ENCODE measurements around the gene SACM1L.

The SACM1L gene

GRCh38 chr3:45654397-45654944 lies 34.7 kb upstream of the SACM1L start:
- H3K27me3 Mint-ChIP-seq (ENCODE audit: low read depth, poor library complexity), result peaks cover 3% of the 10 kb centered on the region
- no peak overlapping the region for H3K4me3 Mint-ChIP-seq
- TF ChIP-seq CTCF (IDR thresholded peaks at IDR 0.05), result no peak
- DNase-seq, result no peak
- H3K27ac Mint-ChIP-seq, result no peak overlapping the region
- peaks cover 6% of the 10 kb centered on the region for H3K36me3 Mint-ChIP-seq (ENCODE audit: low read depth)
- H3K4me1 Mint-ChIP-seq, result no peaks in the 10 kb centered on the region
- peaks cover 5% of the 10 kb centered on the region for H3K9me3 Mint-ChIP-seq

GRCh38 chr3:45655906-45656305 lies 33.3 kb upstream of the SACM1L start:
- Mint-ChIP-seq H3K4me3 (no peak overlapping the region), H3K36me3 (ENCODE audit: low read depth) (peaks cover 5% of the 10 kb centered on the region), H3K9me3 (no peaks in the 10 kb centered on the region), H3K27ac (no peak overlapping the region), H3K4me1 (no peaks in the 10 kb centered on the region), H3K27me3 (ENCODE audit: low read depth, poor library complexity) (peaks cover 3% of the 10 kb centered on the region)
- DNase-seq, result no peak
- no peak for TF ChIP-seq CTCF (IDR thresholded peaks at IDR 0.05)

- Mint-ChIP-seq H3K4me1 (no peaks in the 10 kb centered on the region), H3K27ac (no peak overlapping the region), H3K9me3 (no peaks in the 10 kb centered on the region), H3K4me3 (no peak overlapping the region), H3K36me3 (ENCODE audit: low read depth) (peaks cover 5% of the 10 kb centered on the region), H3K27me3 (ENCODE audit: low read depth, poor library complexity) (peaks cover 3% of the 10 kb centered on the region)
- peak; percentile 90 for TF ChIP-seq CTCF (IDR thresholded peaks at IDR 0.05)
- peak; percentile 86 for DNase-seq
Observed at GRCh38 chr3:45656575-45657363, 32.4 kb upstream of the SACM1L start.

- no peaks in the 10 kb centered on the region for H3K4me1 Mint-ChIP-seq
Observed at GRCh38 chr3:45657853-45658252, 31.3 kb upstream of the SACM1L start.

GRCh38 chr3:45659661-45660566 lies 29.3 kb upstream of the SACM1L start:
- peak; percentile 88 for TF ChIP-seq CTCF (IDR thresholded peaks at IDR 0.05)
- H3K27ac Mint-ChIP-seq, result no peak overlapping the region
- no peaks in the 10 kb centered on the region for H3K4me1 Mint-ChIP-seq
- H3K27me3 Mint-ChIP-seq (ENCODE audit: low read depth, poor library complexity), result no peaks in the 10 kb centered on the region
- H3K9me3 Mint-ChIP-seq, result no peaks in the 10 kb centered on the region
- DNase-seq, result peak; percentile 75
- H3K36me3 Mint-ChIP-seq (ENCODE audit: low read depth), result peaks cover 5% of the 10 kb centered on the region
- no peak overlapping the region for H3K4me3 Mint-ChIP-seq

More at GRCh38 chr3:45657853-45658252, 31.3 kb upstream of the SACM1L start:
- Mint-ChIP-seq H3K36me3 (ENCODE audit: low read depth) (peaks cover 5% of the 10 kb centered on the region), H3K27me3 (ENCODE audit: low read depth, poor library complexity) (peaks cover 3% of the 10 kb centered on the region), H3K27ac (no peak overlapping the region), H3K4me3 (no peak overlapping the region), H3K9me3 (no peaks in the 10 kb centered on the region)
- DNase-seq, result no peak
- no peak for TF ChIP-seq CTCF (IDR thresholded peaks at IDR 0.05)

Measured in nephron progenitor cell (in vitro differentiated cells).